SK-N-SH (cell line): ENCODE measurements around the gene SREK1. TPM values are rescaled to one million over a fixed set of nuclear protein-coding genes. Genes with fewer than 3 reads are reported as not detected.

Experiments
- CTCF ChIA-PET: fragments of 300-600, 350-600 bp; formaldehyde crosslinking; extraction: SDS; loops from one replicate; lab custom pipeline; 2021; lab: Yijun Ruan, JAX
- POLR2A ChIA-PET: fragments of 350-600 bp; sonication (Branson Sonifier 250); formaldehyde crosslinking; extraction: SDS; loops from one replicate; lab custom pipeline; 2020; ENCODE audit warnings: antibody characterized with exemption, inconsistent platforms; lab: Yijun Ruan, JAX
- DNase-seq: peaks from one replicate; pipeline ENCODE4 v3.0.0; 2012
- H2AFZ ChIP-seq: fragments of 200-600 bp; sonication (generic); 2 replicates; pipeline ENCODE4 v1.8.1; 2016; ENCODE audit warnings: antibody characterized with exemption, mild to moderate bottlenecking, low read depth
- H3F3A ChIP-seq: fragments of 200-600 bp; sonication (generic); replicated peaks from 2 replicates; pipeline ENCODE3; 2016; ENCODE audit warnings: antibody characterized with exemption, mild to moderate bottlenecking; ENCODE audit not compliant: insufficient read depth
- H3K27ac ChIP-seq, 2 experiments: fragments of 200-500 bp in 1 of 2; fragments of 200-600 bp in 1 of 2; sonication (Bioruptor generic) in 1 of 2; sonication (generic), shearing (Covaris generic) in 1 of 2; 2 replicates each; pipeline versions ENCODE4 v1.5.1 to v1.6.1; 2014 to 2016; ENCODE audit warnings: low read depth in 2 of 2, inconsistent platforms in 1 of 2, low read length in 1 of 2, mild to moderate bottlenecking in 1 of 2, mixed read lengths in 1 of 2
- H3K27me3 ChIP-seq: fragments of 200-600 bp; sonication (generic), shearing (Covaris generic); 2 replicates; pipeline ENCODE4 v1.6.1; 2016; ENCODE audit warnings: mixed run types; ENCODE audit not compliant: insufficient read depth
- H3K36me3 ChIP-seq, 2 experiments: fragments of 200-500 bp in 1 of 2; fragments of 200-600 bp in 1 of 2; sonication (Bioruptor generic) in 1 of 2; sonication (generic) in 1 of 2; replicated peaks in 1 of 2; 2 replicates each; pipeline versions ENCODE3 to v1.5.1; 2014 to 2016; ENCODE audit warnings: low read length in 1 of 2, mild to moderate bottlenecking in 1 of 2; ENCODE audit not compliant: insufficient read depth in 2 of 2, control insufficient read depth in 1 of 2
- H3K4me1 ChIP-seq, 2 experiments: fragments of 200-500 bp in 1 of 2; fragments of 200-600 bp in 1 of 2; sonication (Bioruptor generic) in 1 of 2; sonication (generic), shearing (Covaris generic) in 1 of 2; 2 replicates each; pipeline versions ENCODE4 v1.5.1 to v1.6.1; 2014 to 2016; ENCODE audit warnings: low read depth in 1 of 2, low read length in 1 of 2, mixed run types in 1 of 2; ENCODE audit not compliant: insufficient read depth in 2 of 2, control insufficient read depth in 1 of 2
- H3K4me2 ChIP-seq: fragments of 200-600 bp; sonication (generic), shearing (Covaris generic); 2 replicates; pipeline ENCODE4 v1.6.1; 2017; ENCODE audit warnings: mixed run types
- H3K4me3 ChIP-seq, 2 experiments: fragments of 200-500 bp in 1 of 2; fragments of 200-600 bp in 1 of 2; sonication (Bioruptor generic) in 1 of 2; sonication (generic), shearing (Covaris generic) in 1 of 2; 2 replicates each; pipeline versions ENCODE4 v1.5.1 to v1.8.1; 2014 to 2016; ENCODE audit warnings: low read depth in 2 of 2, inconsistent platforms in 1 of 2, low read length in 1 of 2, mild to moderate bottlenecking in 1 of 2, mixed read lengths in 1 of 2, moderate library complexity in 1 of 2
- H3K79me2 ChIP-seq: fragments of 200-600 bp; sonication (generic); 2 replicates; pipeline ENCODE4 v1.8.1; 2017; ENCODE audit warnings: mild to moderate bottlenecking; ENCODE audit not compliant: insufficient read depth
- H3K9ac ChIP-seq: fragments of 200-600 bp; sonication (generic); 2 replicates; pipeline ENCODE4 v1.6.1; 2017; ENCODE audit warnings: mixed run types
- H3K9me2 ChIP-seq: fragments of 200-600 bp; sonication (generic); 2 replicates; pipeline ENCODE4 v1.6.1; 2017; ENCODE audit warnings: mixed run types
- H3K9me3 ChIP-seq: fragments of 200-600 bp; sonication (generic); 2 replicates; pipeline ENCODE4 v1.6.1; 2017; ENCODE audit warnings: mixed run types, mild to moderate bottlenecking, moderate library complexity
- H4K20me1 ChIP-seq: fragments of 200-600 bp; sonication (generic); 2 replicates; pipeline ENCODE4 v1.6.1; 2017; ENCODE audit warnings: mild to moderate bottlenecking, mixed run types; ENCODE audit not compliant: insufficient read depth
- CHD2 ChIP-seq: fragments of 150-350 bp; IDR thresholded peaks from 2 replicates; pipeline ENCODE4 v1.6.1; 2018; ENCODE audit warnings: low read length; ENCODE audit not compliant: partially characterized antibody
- ELF1 ChIP-seq: IDR thresholded peaks from 2 replicates; pipeline ENCODE4 v1.4.0; 2012
- EZH2phosphoT487 ChIP-seq: fragments of 200-600 bp; sonication (generic); IDR thresholded peaks from 2 replicates; pipeline ENCODE4 v1.6.1; 2017; ENCODE audit warnings: low read depth, mixed run types, mild to moderate bottlenecking, antibody characterized with exemption, moderate library complexity, borderline replicate concordance
- FOXM1 ChIP-seq: IDR thresholded peaks from 2 replicates; pipeline ENCODE4 v1.4.0; 2012; ENCODE audit warnings: low read depth, mild to moderate bottlenecking
- GATA2 ChIP-seq: sonication (generic); formaldehyde crosslinking; IDR thresholded peaks from 2 replicates; pipeline ENCODE4 v1.5.0; 2020; ENCODE audit warnings: mild to moderate bottlenecking, missing genetic modification reagents
- IRF3 ChIP-seq: fragments of 150-350 bp; IDR thresholded peaks from 2 replicates; pipeline ENCODE4 v1.6.1; 2016; ENCODE audit warnings: mild to moderate bottlenecking, low read depth, low read length
- JUND ChIP-seq: IDR thresholded peaks from 2 replicates; pipeline ENCODE4 v1.4.0; 2012
- MXI1 ChIP-seq: IDR thresholded peaks from 2 replicates; pipeline ENCODE4 v1.6.1; 2012; ENCODE audit warnings: mild to moderate bottlenecking, low read depth, low read length, improper control_type of control experiment
- NFIC ChIP-seq: IDR thresholded peaks from 2 replicates; pipeline ENCODE4 v1.4.0; 2012; ENCODE audit warnings: borderline replicate concordance
- NRF1 ChIP-seq: IDR thresholded peaks from 2 replicates; pipeline ENCODE4 v1.6.1; 2012; ENCODE audit warnings: low read depth, mild to moderate bottlenecking, low read length
- RAD21 ChIP-seq: IDR thresholded peaks from 2 replicates; pipeline ENCODE4 v1.6.1; 2012; ENCODE audit warnings: mild to moderate bottlenecking, low read length
- RCOR1 ChIP-seq: fragments of 150-350 bp; IDR thresholded peaks from 2 replicates; pipeline ENCODE4 v1.6.1; 2017; ENCODE audit warnings: antibody characterized with exemption, low read length
- RFX5 ChIP-seq: IDR thresholded peaks from 2 replicates; pipeline ENCODE4 v1.6.1; 2012; ENCODE audit warnings: mild to moderate bottlenecking, improper control_type of control experiment, low read length
- RXRA ChIP-seq: IDR thresholded peaks from 2 replicates; pipeline ENCODE4 v1.4.0; 2012; ENCODE audit warnings: low read depth, mild to moderate bottlenecking, borderline replicate concordance
- SMC3 ChIP-seq: IDR thresholded peaks from 2 replicates; pipeline ENCODE4 v1.6.1; 2012; ENCODE audit warnings: low read depth, low read length, improper control_type of control experiment
- TAF1 ChIP-seq: IDR thresholded peaks from 2 replicates; pipeline ENCODE4 v1.6.1; 2012; ENCODE audit warnings: low read depth, mild to moderate bottlenecking, low read length, moderate library complexity, borderline replicate concordance
- TCF12 ChIP-seq: IDR thresholded peaks from 2 replicates; pipeline ENCODE4 v1.4.0; 2012
- YY1 ChIP-seq: IDR thresholded peaks from 2 replicates; pipeline ENCODE4 v1.4.0; 2012; ENCODE audit warnings: low read depth, mild to moderate bottlenecking
- WGBS: methylation state at CpG from one replicate; pipeline ENCODE4 v1.1.6; 2017; ENCODE audit warnings: low lambda C conversion rate; 5-methylcytosine and 5-hydroxymethylcytosine counted together
- polyA plus RNA-seq, 3 experiments: library from polyadenylated mRNA; depleted of rRNA; stranded (reverse); fragments of >200 nt; gene quantifications; 2 replicates each; pipeline ENCODE4 v1.2.3, GENCODE V29; 2012
- TF ChIP-seq, protein P1 (sequence below): IDR thresholded peaks from 2 replicates; pipeline ENCODE4 v1.4.0; 2012; ENCODE audit warnings: low read depth
- TF ChIP-seq, protein P2 (sequence below): fragments of 200-600 bp; sonication (generic); IDR thresholded peaks from 2 replicates; pipeline ENCODE4 v1.6.1; 2017; ENCODE audit warnings: antibody characterized with exemption, mild to moderate bottlenecking, moderate library complexity
- TF ChIP-seq, protein P3 (sequence below): IDR thresholded peaks from 2 replicates; pipeline ENCODE4 v1.4.0; 2012; ENCODE audit warnings: low read depth, borderline replicate concordance

Gene SREK1
- polyA plus RNA-seq, 1 of the 3 experiments (the other 2 are of a cell fraction): 17.5 TPM

DNA sequence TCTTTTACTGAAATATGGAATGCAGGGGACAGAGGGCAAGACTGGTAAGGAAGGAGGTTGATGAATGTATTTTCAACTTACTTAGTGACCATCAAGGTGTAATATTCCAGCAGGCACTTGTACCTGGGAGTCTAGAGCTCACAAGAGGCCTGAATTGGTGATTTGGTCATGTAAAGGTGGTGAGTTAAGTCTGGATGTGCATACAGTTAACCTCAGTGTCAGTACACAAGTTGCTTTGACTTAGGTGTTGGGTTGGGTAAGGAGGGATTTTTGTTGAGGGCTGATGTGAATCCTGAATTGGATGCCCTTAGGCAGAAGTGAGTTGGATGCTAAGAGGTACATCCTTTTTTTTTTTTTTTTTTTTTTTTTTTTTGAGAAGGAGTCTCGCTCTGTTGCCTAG, 7.4 kb downstream of the SREK1 start:
- WGBS: 100% methylated on average over 1 of the region's 1 CpG
- POLR2A ChIA-PET: no interaction called here

GRCh38 chr5:66157046-66157445, 12.9 kb downstream of the SREK1 start:
- H3K27me3 ChIP-seq: no peaks in the 10 kb centered on the region
- CTCF ChIA-PET: interaction anchor here (1.2 to 1.6 kb wide), 2 partner anchors 11 to 14 kb away, joined by 4 read pairs; no protein-coding TSS in a partner anchor
- H4K20me1 ChIP-seq: peaks cover 16% of the 10 kb centered on the region
- no peak overlapping the region for H3K4me2 ChIP-seq
- H3K9ac ChIP-seq: no peak overlapping the region
- H3F3A ChIP-seq: peaks cover 4% of the 10 kb centered on the region
- H2AFZ ChIP-seq: no peak overlapping the region
- H3K4me1 ChIP-seq: no peaks in the 10 kb centered on the region; a peak in 1 of 4 replicates
- H3K4me3 ChIP-seq: no peak overlapping the region
- peaks cover 75% of the 10 kb centered on the region for H3K79me2 ChIP-seq
- DNase-seq: no peak
- no peaks in the 10 kb centered on the region for H3K9me3 ChIP-seq
- H3K9me2 ChIP-seq: no peaks in the 10 kb centered on the region
- 96% methylated on average over 1 of the region's 1 CpG for WGBS
- POLR2A ChIA-PET: no interaction called here
- no peak overlapping the region for H3K27ac ChIP-seq
- H3K36me3 ChIP-seq: peaks cover 50 to 62% of the 10 kb centered on the region in 2 experiments
- no peak for TF ChIP-seq NFIC
- TF ChIP-seq FOXM1: no peak
- TF ChIP-seq, protein P1, sequence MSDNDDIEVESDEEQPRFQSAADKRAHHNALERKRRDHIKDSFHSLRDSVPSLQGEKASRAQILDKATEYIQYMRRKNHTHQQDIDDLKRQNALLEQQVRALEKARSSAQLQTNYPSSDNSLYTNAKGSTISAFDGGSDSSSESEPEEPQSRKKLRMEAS: no peak
- no peak for TF ChIP-seq TCF12
- no peak for TF ChIP-seq RCOR1
- TF ChIP-seq SMC3: no peak
- no peak for TF ChIP-seq MXI1
- no peak for TF ChIP-seq EZH2phosphoT487
- TF ChIP-seq RAD21: no peak
- TF ChIP-seq IRF3: no peak
- TF ChIP-seq, protein P2, sequence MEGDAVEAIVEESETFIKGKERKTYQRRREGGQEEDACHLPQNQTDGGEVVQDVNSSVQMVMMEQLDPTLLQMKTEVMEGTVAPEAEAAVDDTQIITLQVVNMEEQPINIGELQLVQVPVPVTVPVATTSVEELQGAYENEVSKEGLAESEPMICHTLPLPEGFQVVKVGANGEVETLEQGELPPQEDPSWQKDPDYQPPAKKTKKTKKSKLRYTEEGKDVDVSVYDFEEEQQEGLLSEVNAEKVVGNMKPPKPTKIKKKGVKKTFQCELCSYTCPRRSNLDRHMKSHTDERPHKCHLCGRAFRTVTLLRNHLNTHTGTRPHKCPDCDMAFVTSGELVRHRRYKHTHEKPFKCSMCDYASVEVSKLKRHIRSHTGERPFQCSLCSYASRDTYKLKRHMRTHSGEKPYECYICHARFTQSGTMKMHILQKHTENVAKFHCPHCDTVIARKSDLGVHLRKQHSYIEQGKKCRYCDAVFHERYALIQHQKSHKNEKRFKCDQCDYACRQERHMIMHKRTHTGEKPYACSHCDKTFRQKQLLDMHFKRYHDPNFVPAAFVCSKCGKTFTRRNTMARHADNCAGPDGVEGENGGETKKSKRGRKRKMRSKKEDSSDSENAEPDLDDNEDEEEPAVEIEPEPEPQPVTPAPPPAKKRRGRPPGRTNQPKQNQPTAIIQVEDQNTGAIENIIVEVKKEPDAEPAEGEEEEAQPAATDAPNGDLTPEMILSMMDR: no peak
- TF ChIP-seq RFX5: no peak

More for the DNA sequence above, 7.4 kb downstream of the SREK1 start:
- DNase-seq: no peak
- H3K4me1 ChIP-seq: peaks cover 6 to 11% of the 10 kb centered on the region in 2 experiments; a peak in 3 of 4 replicates
- H3K79me2 ChIP-seq: peaks cover 100% of the 10 kb centered on the region
- TF ChIP-seq YY1 (no peak), TAF1 (no peak), JUND (no peak), MXI1 (no peak), GATA2 (no peak), IRF3 (no peak), CHD2 (no peak), EZH2phosphoT487 (no peak), NRF1 (no peak), ELF1 (no peak), SMC3 (no peak), RFX5 (no peak), RXRA (no peak)
- TF ChIP-seq, protein P3, sequence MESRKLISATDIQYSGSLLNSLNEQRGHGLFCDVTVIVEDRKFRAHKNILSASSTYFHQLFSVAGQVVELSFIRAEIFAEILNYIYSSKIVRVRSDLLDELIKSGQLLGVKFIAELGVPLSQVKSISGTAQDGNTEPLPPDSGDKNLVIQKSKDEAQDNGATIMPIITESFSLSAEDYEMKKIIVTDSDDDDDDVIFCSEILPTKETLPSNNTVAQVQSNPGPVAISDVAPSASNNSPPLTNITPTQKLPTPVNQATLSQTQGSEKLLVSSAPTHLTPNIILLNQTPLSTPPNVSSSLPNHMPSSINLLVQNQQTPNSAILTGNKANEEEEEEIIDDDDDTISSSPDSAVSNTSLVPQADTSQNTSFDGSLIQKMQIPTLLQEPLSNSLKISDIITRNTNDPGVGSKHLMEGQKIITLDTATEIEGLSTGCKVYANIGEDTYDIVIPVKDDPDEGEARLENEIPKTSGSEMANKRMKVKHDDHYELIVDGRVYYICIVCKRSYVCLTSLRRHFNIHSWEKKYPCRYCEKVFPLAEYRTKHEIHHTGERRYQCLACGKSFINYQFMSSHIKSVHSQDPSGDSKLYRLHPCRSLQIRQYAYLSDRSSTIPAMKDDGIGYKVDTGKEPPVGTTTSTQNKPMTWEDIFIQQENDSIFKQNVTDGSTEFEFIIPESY: no peak
- no peaks in the 10 kb centered on the region for H3K27me3 ChIP-seq
- H3K9me3 ChIP-seq: no peaks in the 10 kb centered on the region
- no peak overlapping the region for H3K4me3 ChIP-seq
- CTCF ChIA-PET: no interaction called here
- no peak overlapping the region for H3K4me2 ChIP-seq
- no peaks in the 10 kb centered on the region for H3K9me2 ChIP-seq
- peaks cover 18 to 28% of the 10 kb centered on the region in 2 experiments for H3K36me3 ChIP-seq
- peaks cover 56% of the 10 kb centered on the region for H4K20me1 ChIP-seq
- H2AFZ ChIP-seq: no peak overlapping the region
- H3F3A ChIP-seq: peaks cover 4% of the 10 kb centered on the region
- no peak overlapping the region for H3K27ac ChIP-seq
- H3K9ac ChIP-seq: no peak overlapping the region
